CD4-positive, alpha-beta memory T cell (primary cell): ENCODE results near the gene CERS6. TPM values are rescaled to one million over a fixed set of nuclear protein-coding genes. Genes with fewer than 3 reads are reported as not detected.

ENCODE experiments used
- CTCF ChIA-PET: fragments of 350-600 bp; sonication (Branson Sonifier 250); formaldehyde crosslinking; loops from one replicate; lab custom pipeline; 2021; ENCODE audit warnings: inconsistent platforms; ENCODE audit not compliant: partially characterized antibody; lab: Charles Lee
- POLR2A ChIA-PET: fragments of 350-600 bp; sonication (Branson Sonifier 250); formaldehyde crosslinking; loops from one replicate; lab custom pipeline; 2021; ENCODE audit not compliant: partially characterized antibody; lab: Charles Lee
- DNase-seq, 5 donors: peaks; one replicate each; pipeline versions ENCODE4 v3.0.0 to v3.0.0-alpha.2; 2020 to 2022; ENCODE audit warnings: mixed read lengths in 1 of 5
- H3K27ac ChIP-seq: one replicate; pipeline ENCODE4 v1.7.0; 2013; ENCODE audit warnings: low read depth, low read length
- H3K27me3 ChIP-seq: 2 replicates; pipeline ENCODE4 v1.7.0; 2013; ENCODE audit warnings: mild to moderate bottlenecking, low read length, moderate library complexity; ENCODE audit not compliant: insufficient read depth
- H3K36me3 ChIP-seq: 2 replicates; pipeline ENCODE4 v1.7.0; 2013; ENCODE audit warnings: mild to moderate bottlenecking, low read length, moderate library complexity; ENCODE audit not compliant: insufficient read depth
- H3K4me1 ChIP-seq: 2 replicates; pipeline ENCODE4 v1.7.0; 2013; ENCODE audit warnings: mild to moderate bottlenecking, low read length, moderate library complexity; ENCODE audit not compliant: insufficient read depth
- H3K4me3 ChIP-seq, 2 donors: one replicate each; pipeline ENCODE4 v1.7.0; 2013; ENCODE audit warnings: low read length in 2 of 2, mild to moderate bottlenecking in 1 of 2
- H3K9me3 ChIP-seq, 2 donors: one replicate each; pipeline ENCODE4 v1.7.0; 2013; ENCODE audit warnings: low read length in 2 of 2, control low read depth in 1 of 2; ENCODE audit not compliant: control insufficient read depth in 1 of 2
- H3K27ac Mint-ChIP-seq, 7 donors: one replicate each; pipeline ENCODE4 v1.8.0; 2020 to 2021; ENCODE audit warnings: mixed read lengths in 7 of 7, mild to moderate bottlenecking in 6 of 7, inconsistent platforms in 3 of 7, moderate library complexity in 3 of 7
- H3K27me3 Mint-ChIP-seq, 2 donors: one replicate each; pipeline ENCODE4 v1.8.0; 2020 to 2021; ENCODE audit warnings: mixed read lengths in 2 of 2
- H3K36me3 Mint-ChIP-seq, 2 donors: one replicate each; pipeline ENCODE4 v1.8.0; 2020 to 2021; ENCODE audit warnings: mixed read lengths in 2 of 2, inconsistent platforms in 1 of 2, mild to moderate bottlenecking in 1 of 2
- H3K4me1 Mint-ChIP-seq, 4 donors: one replicate each; pipeline ENCODE4 v1.8.0; 2020 to 2021; ENCODE audit warnings: mixed read lengths in 4 of 4, mild to moderate bottlenecking in 1 of 4
- H3K4me3 Mint-ChIP-seq, 8 donors: one replicate each; pipeline ENCODE4 v1.8.0; 2020 to 2021; ENCODE audit warnings: mixed read lengths in 8 of 8, mild to moderate bottlenecking in 7 of 8, moderate library complexity in 6 of 8, inconsistent platforms in 3 of 8
- H3K9me3 Mint-ChIP-seq, 8 donors: one replicate each; pipeline ENCODE4 v1.8.0; 2020 to 2021; ENCODE audit warnings: mixed read lengths in 8 of 8, mild to moderate bottlenecking in 5 of 8, inconsistent platforms in 3 of 8, moderate library complexity in 1 of 8
- intact Hi-C: fragments of 100-400 bp; cut with micrococcal nuclease; formaldehyde crosslinking; loops from one replicate; pipeline ENCODE4 v1.15.1; 2023
- polyA plus RNA-seq, 2 donors: library from polyadenylated mRNA; unstranded; fragments of 300-500 nt; fragmentation: Illumina TruSeq; gene quantifications; one replicate each; pipeline ENCODE4 v1.2.3, GENCODE V29; 2021
- total RNA-seq, 2 experiments: library from RNA; stranded (reverse); gene quantifications; one replicate each; pipeline ENCODE4 v1.2.3, GENCODE V29; 2021

Gene CERS6
- total and polyA plus RNA-seq, 4 experiments from 2014 or later: 5.1 to 11.3 (median 7.6) TPM

- no peaks in the 10 kb centered on the region for H3K36me3 Mint-ChIP-seq
- intact Hi-C loops: no loop called here
- Histone ChIP-seq H3K27ac (no peak overlapping the region), H3K4me1 (peaks cover 32% of the 10 kb centered on the region), H3K27me3 (no peaks in the 10 kb centered on the region), H3K4me3 (no peak overlapping the region), H3K9me3 (no peaks in the 10 kb centered on the region), H3K36me3 (no peaks in the 10 kb centered on the region)
- no peaks in the 10 kb centered on the region for H3K27me3 Mint-ChIP-seq
- H3K27ac Mint-ChIP-seq: peak overlapping the region in 3 of 7 donors; percentile 1 to 57 (median 15)
- peak overlapping the region in 4 of 8 donors; percentile 16 to 62 (median 35) for H3K4me3 Mint-ChIP-seq
- ChIA-PET CTCF (no interaction called here), POLR2A (no interaction called here)
- peaks cover 31 to 47% (median 39%) of the 10 kb centered on the region in 4 donors for H3K4me1 Mint-ChIP-seq
- DNase-seq: no peak
- H3K9me3 Mint-ChIP-seq: no peaks in the 10 kb centered on the region
Observed at GRCh38 chr2:168466834-168467565, 10.9 kb downstream of the CERS6 start.

- H3K27me3 Mint-ChIP-seq: no peaks in the 10 kb centered on the region
- no peaks in the 10 kb centered on the region for H3K9me3 Mint-ChIP-seq
- H3K4me1 Mint-ChIP-seq: peaks cover 31 to 47% (median 39%) of the 10 kb centered on the region in 4 donors
- Histone ChIP-seq H3K9me3 (no peaks in the 10 kb centered on the region), H3K36me3 (no peaks in the 10 kb centered on the region), H3K4me1 (peaks cover 32% of the 10 kb centered on the region), H3K27me3 (no peaks in the 10 kb centered on the region), H3K27ac (no peak overlapping the region), H3K4me3 (no peak overlapping the region)
- POLR2A ChIA-PET: interaction anchor here (1.1 kb wide), 1 partner anchor 13 kb away, joined by 3 read pairs; no protein-coding TSS in a partner anchor
- no peak overlapping the region for H3K27ac Mint-ChIP-seq
- H3K36me3 Mint-ChIP-seq: no peaks in the 10 kb centered on the region
- no peak for DNase-seq
- H3K4me3 Mint-ChIP-seq: no peak overlapping the region
- CTCF ChIA-PET: no interaction called here
- intact Hi-C loops: no loop called here
Observed at GRCh38 chr2:168467729-168468128, 11.7 kb downstream of the CERS6 start.

GRCh38 chr2:168468354-168468753 lies 12.3 kb downstream of the CERS6 start:
- no peaks in the 10 kb centered on the region for H3K27me3 Mint-ChIP-seq
- H3K9me3 Mint-ChIP-seq: no peaks in the 10 kb centered on the region
- ChIA-PET CTCF (no interaction called here), POLR2A (interaction anchor here (1.1 kb wide), 1 partner anchor 12 kb away, joined by 3 read pairs; no protein-coding TSS in a partner anchor)
- peak overlapping the region in 1 of 7 donors; percentile 37 for H3K27ac Mint-ChIP-seq
- H3K4me3 Mint-ChIP-seq: no peak overlapping the region
- DNase-seq: no peak
- H3K36me3 ChIP-seq: no peaks in the 10 kb centered on the region
- no peaks in the 10 kb centered on the region for H3K9me3 ChIP-seq
- H3K36me3 Mint-ChIP-seq: no peaks in the 10 kb centered on the region
- H3K27ac ChIP-seq: no peak overlapping the region
- H3K4me1 ChIP-seq: peaks cover 32% of the 10 kb centered on the region
- H3K27me3 ChIP-seq: no peaks in the 10 kb centered on the region
- H3K4me3 ChIP-seq: no peak overlapping the region
- intact Hi-C loops: no loop called here
- peaks cover 31 to 47% (median 39%) of the 10 kb centered on the region in 4 donors for H3K4me1 Mint-ChIP-seq

GRCh38 chr2:168469281-168469988 lies 13.4 kb downstream of the CERS6 start:
- peaks cover 30 to 46% (median 37%) of the 10 kb centered on the region in 4 donors for H3K4me1 Mint-ChIP-seq
- Histone ChIP-seq H3K9me3 (no peaks in the 10 kb centered on the region), H3K36me3 (no peaks in the 10 kb centered on the region), H3K27ac (no peak overlapping the region), H3K27me3 (no peaks in the 10 kb centered on the region), H3K4me1 (peaks cover 32% of the 10 kb centered on the region), H3K4me3 (no peak overlapping the region)
- no peaks in the 10 kb centered on the region for H3K36me3 Mint-ChIP-seq
- ChIA-PET POLR2A (no interaction called here), CTCF (no interaction called here)
- DNase-seq: no peak
- intact Hi-C loops: no loop called here
- H3K27ac Mint-ChIP-seq: no peak overlapping the region
- peaks cover 0 to 2% (median 0%) of the 10 kb centered on the region in 8 donors for H3K9me3 Mint-ChIP-seq
- no peak overlapping the region for H3K4me3 Mint-ChIP-seq
- H3K27me3 Mint-ChIP-seq: no peaks in the 10 kb centered on the region

GRCh38 chr2:168470320-168471162 lies 14.5 kb downstream of the CERS6 start:
- Histone ChIP-seq H3K4me1 (peaks cover 32% of the 10 kb centered on the region), H3K4me3 (no peak overlapping the region), H3K36me3 (no peaks in the 10 kb centered on the region), H3K27me3 (no peaks in the 10 kb centered on the region), H3K27ac (no peak overlapping the region), H3K9me3 (no peaks in the 10 kb centered on the region)
- intact Hi-C loops: no loop called here
- H3K27ac Mint-ChIP-seq: peak overlapping the region in 1 of 7 donors; percentile 53
- no peak for DNase-seq
- no peaks in the 10 kb centered on the region for H3K27me3 Mint-ChIP-seq
- peaks cover 0 to 2% (median 0%) of the 10 kb centered on the region in 8 donors for H3K9me3 Mint-ChIP-seq
- POLR2A ChIA-PET: interaction anchor here (0.6 to 1.1 kb wide), 2 partner anchors 12 to 14 kb away, joined by 3 read pairs; partner anchors contain the start of gene CERS6
- H3K4me3 Mint-ChIP-seq: no peak overlapping the region
- CTCF ChIA-PET: interaction anchor here (1.9 kb wide), 1 partner anchor 13 kb away, joined by 7 read pairs; no protein-coding TSS in a partner anchor
- no peaks in the 10 kb centered on the region for H3K36me3 Mint-ChIP-seq
- H3K4me1 Mint-ChIP-seq: peaks cover 26 to 41% (median 31%) of the 10 kb centered on the region in 4 donors

GRCh38 chr2:168471163-168471475 lies 15.0 kb downstream of the CERS6 start:
- Mint-ChIP-seq H3K4me1 (peaks cover 24 to 35% (median 26%) of the 10 kb centered on the region in 4 donors), H3K4me3 (no peak overlapping the region), H3K36me3 (no peaks in the 10 kb centered on the region), H3K9me3 (peaks cover 0 to 2% (median 0%) of the 10 kb centered on the region in 8 donors), H3K27ac (no peak overlapping the region), H3K27me3 (no peaks in the 10 kb centered on the region)
- Histone ChIP-seq H3K4me1 (peaks cover 27% of the 10 kb centered on the region), H3K4me3 (no peak overlapping the region), H3K9me3 (no peaks in the 10 kb centered on the region), H3K27me3 (no peaks in the 10 kb centered on the region), H3K27ac (no peak overlapping the region), H3K36me3 (no peaks in the 10 kb centered on the region)
- intact Hi-C loops: no loop called here
- ChIA-PET CTCF (interaction anchor here (1.9 kb wide), 1 partner anchor 12 kb away, joined by 7 read pairs; no protein-coding TSS in a partner anchor), POLR2A (interaction anchor here (1.1 kb wide), 1 partner anchor 15 kb away, joined by 3 read pairs; the partner anchor contains the start of gene CERS6)
- DNase-seq: no peak
